SK-N-SH treated with all-trans-retinoic acid at 6 μM for 48 hours (cell line): Measurements from ENCODE around the gene COMMD3.

Experiments
- ATAC-seq: fragments of 200-7000 bp; cut with Tn5 transposase; 3 replicates; pipeline ENCODE4 v1.9.1; 2020; ENCODE audit warnings: mild to moderate bottlenecking, moderate library complexity
- ARNTL ChIP-seq: fragments of 450-650 bp; formaldehyde crosslinking; IDR thresholded peaks from 2 replicates; pipeline ENCODE4 v1.5.0; 2020; ENCODE audit warnings: low read depth, mild to moderate bottlenecking, moderate library complexity, borderline replicate concordance
- BACH2 ChIP-seq: fragments of 250-450 bp; sonication (Bioruptor Pico); IDR thresholded peaks from 2 replicates; pipeline ENCODE4 v1.9.0; 2021; ENCODE audit warnings: mild to moderate bottlenecking, borderline replicate concordance
- ESRRG ChIP-seq: fragments of 250-450 bp; sonication (Bioruptor Pico); IDR thresholded peaks from 2 replicates; pipeline ENCODE4 v1.6.1; 2021; ENCODE audit warnings: mild to moderate bottlenecking
- GLIS3 ChIP-seq: fragments of 250-450 bp; sonication (Bioruptor Pico); IDR thresholded peaks from 2 replicates; pipeline ENCODE4 v1.5.0; 2020; ENCODE audit warnings: mild to moderate bottlenecking, moderate library complexity
- ISL1 ChIP-seq: fragments of 250-450 bp; sonication (Bioruptor Pico); IDR thresholded peaks from 2 replicates; pipeline ENCODE4 v2.1.2; 2022; ENCODE audit warnings: mild to moderate bottlenecking, moderate library complexity
- OSR1 ChIP-seq: fragments of 250-450 bp; sonication (Bioruptor Pico); IDR thresholded peaks from 2 replicates; pipeline ENCODE4 v1.8.0; 2022; ENCODE audit warnings: moderate library complexity, mild to moderate bottlenecking, inconsistent platforms
- RARB ChIP-seq: fragments of 250-450 bp; sonication (Bioruptor Pico); IDR thresholded peaks from 2 replicates; pipeline ENCODE4 v1.8.0; 2021; ENCODE audit warnings: mild to moderate bottlenecking, moderate library complexity
- SNAI2 ChIP-seq: fragments of 250-450 bp; sonication (Bioruptor Pico); IDR thresholded peaks from 2 replicates; pipeline ENCODE4 v1.5.0; 2020; ENCODE audit warnings: mild to moderate bottlenecking, moderate library complexity
- ZC3H10 ChIP-seq: fragments of 250-450 bp; sonication (Bioruptor Pico); IDR thresholded peaks from 2 replicates; pipeline ENCODE4 v1.5.1; 2021; ENCODE audit warnings: mild to moderate bottlenecking, moderate library complexity
- ZFP3 ChIP-seq: fragments of 250-450 bp; sonication (Bioruptor Pico); IDR thresholded peaks from 2 replicates; pipeline ENCODE4 v1.5.0; 2020; ENCODE audit warnings: mild to moderate bottlenecking, moderate library complexity
- ZFP30 ChIP-seq: fragments of 450-650 bp; formaldehyde crosslinking; IDR thresholded peaks from 2 replicates; pipeline ENCODE4 v1.5.0; 2022; ENCODE audit warnings: mild to moderate bottlenecking, moderate library complexity
- ZNF70 ChIP-seq: fragments of 450-650 bp; formaldehyde crosslinking; IDR thresholded peaks from 2 replicates; pipeline ENCODE4 v1.5.0; 2020; ENCODE audit warnings: mild to moderate bottlenecking, moderate library complexity
- TF ChIP-seq, protein P1 (sequence below): fragments of 250-450 bp; sonication (Bioruptor Pico); IDR thresholded peaks from 2 replicates; pipeline ENCODE4 v1.5.1; 2020; ENCODE audit warnings: low read depth, mild to moderate bottlenecking, moderate library complexity
- TF ChIP-seq, protein P2 (sequence below): fragments of 250-450 bp; sonication (Bioruptor Pico); IDR thresholded peaks from 2 replicates; pipeline ENCODE4 v1.8.0; 2020; ENCODE audit warnings: mild to moderate bottlenecking, moderate library complexity, borderline replicate concordance
- TF ChIP-seq, protein P3 (sequence below): fragments of 250-450 bp; sonication (Bioruptor Pico); IDR thresholded peaks from 2 replicates; pipeline ENCODE4 v1.5.0; 2020; ENCODE audit warnings: mild to moderate bottlenecking, moderate library complexity
- TF ChIP-seq, protein P4 (sequence below): fragments of 250-450 bp; sonication (Bioruptor Pico); IDR thresholded peaks from 2 replicates; pipeline ENCODE4 v1.8.0; 2021; ENCODE audit warnings: low read depth, mild to moderate bottlenecking, moderate library complexity, borderline replicate concordance

COMMD3 gene

DNA sequence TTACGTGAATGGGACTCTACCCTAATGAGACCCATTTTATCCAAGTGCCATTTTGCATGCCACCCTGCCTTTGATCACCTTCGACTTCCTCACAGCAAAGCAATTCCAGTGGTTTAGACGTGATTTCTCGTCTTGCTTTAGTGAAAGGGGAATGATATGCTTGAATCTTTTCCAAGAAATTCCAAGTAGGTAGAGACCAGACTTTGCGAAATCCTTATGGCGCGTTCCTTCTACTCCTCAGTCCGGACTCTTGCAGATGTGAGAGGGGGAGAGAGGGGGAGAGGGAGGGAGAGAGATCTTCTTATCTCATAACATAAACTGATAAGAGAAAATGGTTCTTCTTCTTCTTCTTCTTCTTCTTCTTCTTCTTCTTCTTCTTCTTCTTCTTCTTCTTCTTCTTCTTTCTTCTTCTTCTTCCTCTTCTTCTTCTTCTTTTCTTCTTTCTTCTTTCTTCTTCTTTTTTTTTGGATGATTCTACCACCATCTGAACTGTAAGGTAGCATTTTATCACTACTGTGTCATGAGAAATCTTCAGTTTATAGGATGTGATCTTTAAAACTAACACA is 30.0 kb downstream of the COMMD3 start:
- no peak for ATAC-seq
- TF ChIP-seq OSR1 (no peak), RARB (no peak), ZC3H10 (CRISPR knock-in tag) (no peak), ESRRG (CRISPR knock-in tag) (no peak), SNAI2 (no peak), ZFP3 (CRISPR knock-in tag) (no peak)
- TF ChIP-seq, protein P1, sequence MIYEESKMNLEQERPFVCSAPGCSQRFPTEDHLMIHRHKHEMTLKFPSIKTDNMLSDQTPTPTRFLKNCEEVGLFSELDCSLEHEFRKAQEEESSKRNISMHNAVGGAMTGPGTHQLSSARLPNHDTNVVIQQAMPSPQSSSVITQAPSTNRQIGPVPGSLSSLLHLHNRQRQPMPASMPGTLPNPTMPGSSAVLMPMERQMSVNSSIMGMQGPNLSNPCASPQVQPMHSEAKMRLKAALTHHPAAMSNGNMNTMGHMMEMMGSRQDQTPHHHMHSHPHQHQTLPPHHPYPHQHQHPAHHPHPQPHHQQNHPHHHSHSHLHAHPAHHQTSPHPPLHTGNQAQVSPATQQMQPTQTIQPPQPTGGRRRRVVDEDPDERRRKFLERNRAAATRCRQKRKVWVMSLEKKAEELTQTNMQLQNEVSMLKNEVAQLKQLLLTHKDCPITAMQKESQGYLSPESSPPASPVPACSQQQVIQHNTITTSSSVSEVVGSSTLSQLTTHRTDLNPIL (CRISPR knock-in tag): no peak
- TF ChIP-seq, protein P2, sequence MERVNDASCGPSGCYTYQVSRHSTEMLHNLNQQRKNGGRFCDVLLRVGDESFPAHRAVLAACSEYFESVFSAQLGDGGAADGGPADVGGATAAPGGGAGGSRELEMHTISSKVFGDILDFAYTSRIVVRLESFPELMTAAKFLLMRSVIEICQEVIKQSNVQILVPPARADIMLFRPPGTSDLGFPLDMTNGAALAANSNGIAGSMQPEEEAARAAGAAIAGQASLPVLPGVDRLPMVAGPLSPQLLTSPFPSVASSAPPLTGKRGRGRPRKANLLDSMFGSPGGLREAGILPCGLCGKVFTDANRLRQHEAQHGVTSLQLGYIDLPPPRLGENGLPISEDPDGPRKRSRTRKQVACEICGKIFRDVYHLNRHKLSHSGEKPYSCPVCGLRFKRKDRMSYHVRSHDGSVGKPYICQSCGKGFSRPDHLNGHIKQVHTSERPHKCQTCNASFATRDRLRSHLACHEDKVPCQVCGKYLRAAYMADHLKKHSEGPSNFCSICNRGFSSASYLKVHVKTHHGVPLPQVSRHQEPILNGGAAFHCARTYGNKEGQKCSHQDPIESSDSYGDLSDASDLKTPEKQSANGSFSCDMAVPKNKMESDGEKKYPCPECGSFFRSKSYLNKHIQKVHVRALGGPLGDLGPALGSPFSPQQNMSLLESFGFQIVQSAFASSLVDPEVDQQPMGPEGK: no peak

DNA sequence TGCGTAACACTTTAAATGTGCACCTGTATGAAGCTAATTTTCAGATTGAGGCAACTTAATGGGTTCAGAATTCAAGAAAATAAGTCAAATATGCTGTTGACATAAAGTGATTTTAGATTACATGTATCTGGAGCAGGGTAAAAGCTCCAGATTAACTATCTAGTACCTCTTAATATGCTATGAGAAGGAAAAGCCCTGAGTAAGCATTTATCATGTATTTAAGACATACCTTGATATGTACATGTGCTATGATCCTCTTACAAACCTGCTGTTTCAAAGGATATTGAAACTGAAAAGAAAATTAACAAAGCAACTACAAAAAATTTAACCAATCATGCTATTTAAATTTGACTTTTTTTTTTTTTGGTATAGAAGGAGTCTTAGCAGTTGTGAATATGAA is 33.6 kb downstream of the COMMD3 start:
- ATAC-seq: no peak
- TF ChIP-seq GLIS3 (CRISPR knock-in tag) (no peak), BACH2 (CRISPR knock-in tag) (no peak)

DNA sequence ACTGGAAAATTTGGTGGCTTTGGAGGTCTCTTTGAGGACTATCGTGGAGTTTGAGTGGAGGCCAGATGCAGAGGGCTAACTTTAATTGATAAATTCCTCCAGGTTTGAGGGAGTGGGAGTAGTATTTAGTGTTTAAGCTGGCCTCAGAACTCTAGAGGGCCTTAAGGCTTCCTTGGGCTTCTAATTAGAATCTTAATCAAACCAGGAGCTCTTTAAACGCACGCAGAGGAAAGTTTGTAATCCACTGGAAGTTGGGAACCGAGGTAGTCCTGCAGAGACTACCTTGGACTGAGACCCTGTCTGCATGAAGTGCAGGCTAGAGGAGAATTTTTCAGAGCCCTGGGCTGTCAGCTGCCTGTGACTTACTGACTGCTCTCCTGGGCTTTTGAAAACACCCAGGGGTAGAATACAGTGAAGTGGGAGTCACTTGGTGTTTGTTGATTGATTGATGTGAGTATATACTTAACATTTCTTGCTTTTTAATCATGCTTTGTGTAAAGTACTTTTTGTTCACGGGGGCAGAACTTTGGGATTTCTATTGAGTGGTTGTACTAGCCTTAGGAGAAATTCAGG is 35.0 kb downstream of the COMMD3 start:
- ATAC-seq: no peak

More for the DNA sequence above, 35.0 kb downstream of the COMMD3 start:
- TF ChIP-seq, protein P2: no peak
- no peak for TF ChIP-seq BACH2 (CRISPR knock-in tag)
- TF ChIP-seq, protein P3, sequence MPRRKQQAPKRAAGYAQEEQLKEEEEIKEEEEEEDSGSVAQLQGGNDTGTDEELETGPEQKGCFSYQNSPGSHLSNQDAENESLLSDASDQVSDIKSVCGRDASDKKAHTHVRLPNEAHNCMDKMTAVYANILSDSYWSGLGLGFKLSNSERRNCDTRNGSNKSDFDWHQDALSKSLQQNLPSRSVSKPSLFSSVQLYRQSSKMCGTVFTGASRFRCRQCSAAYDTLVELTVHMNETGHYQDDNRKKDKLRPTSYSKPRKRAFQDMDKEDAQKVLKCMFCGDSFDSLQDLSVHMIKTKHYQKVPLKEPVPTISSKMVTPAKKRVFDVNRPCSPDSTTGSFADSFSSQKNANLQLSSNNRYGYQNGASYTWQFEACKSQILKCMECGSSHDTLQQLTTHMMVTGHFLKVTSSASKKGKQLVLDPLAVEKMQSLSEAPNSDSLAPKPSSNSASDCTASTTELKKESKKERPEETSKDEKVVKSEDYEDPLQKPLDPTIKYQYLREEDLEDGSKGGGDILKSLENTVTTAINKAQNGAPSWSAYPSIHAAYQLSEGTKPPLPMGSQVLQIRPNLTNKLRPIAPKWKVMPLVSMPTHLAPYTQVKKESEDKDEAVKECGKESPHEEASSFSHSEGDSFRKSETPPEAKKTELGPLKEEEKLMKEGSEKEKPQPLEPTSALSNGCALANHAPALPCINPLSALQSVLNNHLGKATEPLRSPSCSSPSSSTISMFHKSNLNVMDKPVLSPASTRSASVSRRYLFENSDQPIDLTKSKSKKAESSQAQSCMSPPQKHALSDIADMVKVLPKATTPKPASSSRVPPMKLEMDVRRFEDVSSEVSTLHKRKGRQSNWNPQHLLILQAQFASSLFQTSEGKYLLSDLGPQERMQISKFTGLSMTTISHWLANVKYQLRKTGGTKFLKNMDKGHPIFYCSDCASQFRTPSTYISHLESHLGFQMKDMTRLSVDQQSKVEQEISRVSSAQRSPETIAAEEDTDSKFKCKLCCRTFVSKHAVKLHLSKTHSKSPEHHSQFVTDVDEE (CRISPR knock-in tag): no peak
- no peak for TF ChIP-seq GLIS3 (CRISPR knock-in tag)
- no peak for TF ChIP-seq ISL1 (CRISPR knock-in tag)
- no peak for TF ChIP-seq ZNF70 (CRISPR knock-in tag)
- no peak for TF ChIP-seq SNAI2
- TF ChIP-seq ZC3H10 (CRISPR knock-in tag): no peak
- no peak for TF ChIP-seq ARNTL
- TF ChIP-seq ZFP30 (CRISPR knock-in tag): no peak
- TF ChIP-seq, protein P4, sequence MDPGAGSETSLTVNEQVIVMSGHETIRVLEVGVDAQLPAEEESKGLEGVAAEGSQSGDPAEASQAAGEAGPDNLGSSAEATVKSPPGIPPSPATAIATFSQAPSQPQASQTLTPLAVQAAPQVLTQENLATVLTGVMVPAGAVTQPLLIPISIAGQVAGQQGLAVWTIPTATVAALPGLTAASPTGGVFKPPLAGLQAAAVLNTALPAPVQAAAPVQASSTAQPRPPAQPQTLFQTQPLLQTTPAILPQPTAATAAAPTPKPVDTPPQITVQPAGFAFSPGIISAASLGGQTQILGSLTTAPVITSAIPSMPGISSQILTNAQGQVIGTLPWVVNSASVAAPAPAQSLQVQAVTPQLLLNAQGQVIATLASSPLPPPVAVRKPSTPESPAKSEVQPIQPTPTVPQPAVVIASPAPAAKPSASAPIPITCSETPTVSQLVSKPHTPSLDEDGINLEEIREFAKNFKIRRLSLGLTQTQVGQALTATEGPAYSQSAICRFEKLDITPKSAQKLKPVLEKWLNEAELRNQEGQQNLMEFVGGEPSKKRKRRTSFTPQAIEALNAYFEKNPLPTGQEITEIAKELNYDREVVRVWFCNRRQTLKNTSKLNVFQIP (CRISPR knock-in tag): no peak
